Effector memory CD4-positive, alpha-beta T cell (primary cell): Measurements from ENCODE around the gene TTC13.
"Not testable (repeated sequence)": the region's sequence is repeated elsewhere in the genome, so short reads cannot be mapped to it uniquely, and the experiment has no call there.

Experiments
- DNase-seq, 3 donors: peaks; one replicate each; pipeline ENCODE4 v3.0.0-alpha.2; 2020
- H3K27ac ChIP-seq: 2 replicates; pipeline ENCODE4 v1.7.0; 2013; ENCODE audit warnings: mild to moderate bottlenecking, low read length, moderate library complexity; ENCODE audit not compliant: insufficient read depth, poor library complexity, severe bottlenecking
- H3K27me3 ChIP-seq: replicated peaks from 2 replicates; pipeline ENCODE4 v1.7.0; 2013; ENCODE audit warnings: mild to moderate bottlenecking, low read length; ENCODE audit not compliant: insufficient read depth, control insufficient read depth, poor library complexity, severe bottlenecking
- H3K36me3 ChIP-seq: 2 replicates; pipeline ENCODE4 v1.7.0; 2013; ENCODE audit warnings: mild to moderate bottlenecking, low read length, moderate library complexity; ENCODE audit not compliant: control insufficient read depth, insufficient read depth
- H3K4me1 ChIP-seq: 2 replicates; pipeline ENCODE4 v1.7.0; 2013; ENCODE audit warnings: low read length, mild to moderate bottlenecking; ENCODE audit not compliant: control insufficient read depth, insufficient read depth, poor library complexity, severe bottlenecking
- H3K4me3 ChIP-seq: 2 replicates; pipeline ENCODE4 v1.7.0; 2013; ENCODE audit warnings: low read length, low read depth, mild to moderate bottlenecking; ENCODE audit not compliant: insufficient read depth, poor library complexity, severe bottlenecking
- H3K9me3 ChIP-seq: 2 replicates; pipeline ENCODE4 v1.7.0; 2013; ENCODE audit warnings: mild to moderate bottlenecking, low read length, moderate library complexity; ENCODE audit not compliant: control insufficient read depth

Gene TTC13

GRCh38 chr1:231019711-231020110, 41.0 kb upstream of the TTC13 start:
- Histone ChIP-seq H3K4me1 (no peaks in the 10 kb centered on the region), H3K9me3 (no peaks in the 10 kb centered on the region), H3K36me3 (no peaks in the 10 kb centered on the region), H3K4me3 (no peak overlapping the region), H3K27ac (no peak overlapping the region), H3K27me3 (no peaks in the 10 kb centered on the region)
- DNase-seq = no peak

GRCh38 chr1:231016966-231017365, 38.3 kb upstream of the TTC13 start:
- H3K27ac ChIP-seq = no peak overlapping the region
- H3K27me3 ChIP-seq = no peaks in the 10 kb centered on the region

GRCh38 chr1:231016234-231016633, 37.6 kb upstream of the TTC13 start:
- no peak overlapping the region for H3K27ac ChIP-seq
- no peaks in the 10 kb centered on the region for H3K4me1 ChIP-seq
- no peak for DNase-seq
- no peaks in the 10 kb centered on the region for H3K9me3 ChIP-seq
- no peak overlapping the region for H3K4me3 ChIP-seq
- no peaks in the 10 kb centered on the region for H3K27me3 ChIP-seq
- no peaks in the 10 kb centered on the region for H3K36me3 ChIP-seq

More at GRCh38 chr1:231016966-231017365, 38.3 kb upstream of the TTC13 start:
- H3K4me3 ChIP-seq = no peak overlapping the region
- H3K36me3 ChIP-seq = no peaks in the 10 kb centered on the region
- no peak for DNase-seq
- H3K4me1 ChIP-seq = no peaks in the 10 kb centered on the region
- H3K9me3 ChIP-seq = no peaks in the 10 kb centered on the region

GRCh38 chr1:231013391-231014015, 34.8 kb upstream of the TTC13 start:
- Histone ChIP-seq H3K27me3 (no peaks in the 10 kb centered on the region), H3K27ac (no peak overlapping the region), H3K4me3 (no peak overlapping the region), H3K36me3 (no peaks in the 10 kb centered on the region), H3K9me3 (no peaks in the 10 kb centered on the region), H3K4me1 (no peaks in the 10 kb centered on the region)
- DNase-seq = no peak

- H3K9me3 ChIP-seq = no peaks in the 10 kb centered on the region
- H3K4me1 ChIP-seq = no peaks in the 10 kb centered on the region
- no peak overlapping the region for H3K27ac ChIP-seq
- H3K27me3 ChIP-seq = no peaks in the 10 kb centered on the region
- no peak for DNase-seq
- no peak overlapping the region for H3K4me3 ChIP-seq
- no peaks in the 10 kb centered on the region for H3K36me3 ChIP-seq
Measured at GRCh38 chr1:231011963-231012362, 33.3 kb upstream of the TTC13 start.

GRCh38 chr1:231011360-231011759, 32.7 kb upstream of the TTC13 start:
- no peak overlapping the region for H3K27ac ChIP-seq
- no peaks in the 10 kb centered on the region for H3K9me3 ChIP-seq
- no peak overlapping the region for H3K4me3 ChIP-seq
- H3K36me3 ChIP-seq = no peaks in the 10 kb centered on the region
- H3K27me3 ChIP-seq = no peaks in the 10 kb centered on the region
- DNase-seq = no peak
- H3K4me1 ChIP-seq = no peaks in the 10 kb centered on the region

GRCh38 chr1:231007535-231007934, 28.9 kb upstream of the TTC13 start:
- not testable (repeated sequence) for H3K27me3 ChIP-seq, H3K9me3 ChIP-seq, DNase-seq, H3K4me1 ChIP-seq, H3K27ac ChIP-seq, H3K36me3 ChIP-seq, H3K4me3 ChIP-seq

- H3K27me3 ChIP-seq = no peaks in the 10 kb centered on the region
- H3K9me3 ChIP-seq = peaks cover 4% of the 10 kb centered on the region
- H3K4me3 ChIP-seq = no peak overlapping the region
- H3K4me1 ChIP-seq = no peaks in the 10 kb centered on the region
- H3K36me3 ChIP-seq = peaks cover 40% of the 10 kb centered on the region
- no peak overlapping the region for H3K27ac ChIP-seq
- DNase-seq = no peak
Measured at GRCh38 chr1:231001892-231002291, 23.2 kb upstream of the TTC13 start.

GRCh38 chr1:231000639-231001038, 22.0 kb upstream of the TTC13 start:
- Histone ChIP-seq H3K4me1 (no peaks in the 10 kb centered on the region), H3K27ac (no peak overlapping the region), H3K4me3 (no peak overlapping the region), H3K27me3 (no peaks in the 10 kb centered on the region), H3K36me3 (peaks cover 45% of the 10 kb centered on the region), H3K9me3 (peaks cover 4% of the 10 kb centered on the region)
- no peak for DNase-seq

- Histone ChIP-seq H3K36me3 (peaks cover 45% of the 10 kb centered on the region), H3K27me3 (no peaks in the 10 kb centered on the region), H3K27ac (no peak overlapping the region), H3K4me3 (no peak overlapping the region), H3K4me1 (no peaks in the 10 kb centered on the region), H3K9me3 (peaks cover 4% of the 10 kb centered on the region)
- DNase-seq = no peak
Measured at GRCh38 chr1:231000201-231000600, 21.5 kb upstream of the TTC13 start.
